Cortex of kidney (tissue), 1 donor: ENCODE measurements around the gene CASP2.

Experiments
- DNase-seq: peaks from one replicate; lab custom pipeline; 2025; lab: John Stamatoyannopoulos, UW

CASP2 gene

GRCh38 chr7:143334244-143334643 is 46.1 kb downstream of the CASP2 start:
- DNase-seq = no peak

- no peak for DNase-seq
Observed at GRCh38 chr7:143337216-143337615, 49.1 kb downstream of the CASP2 start.

GRCh38 chr7:143341842-143342241 is 53.7 kb downstream of the CASP2 start:
- DNase-seq = no peak

- DNase-seq = no peak
Observed at GRCh38 chr7:143343596-143343995, 55.4 kb downstream of the CASP2 start.

- DNase-seq = no peak
Observed at GRCh38 chr7:143345428-143345900, 57.3 kb downstream of the CASP2 start.

- no peak for DNase-seq
Observed at GRCh38 chr7:143346018-143346417, 57.9 kb downstream of the CASP2 start.

GRCh38 chr7:143347950-143348349 is 59.8 kb downstream of the CASP2 start:
- no peak for DNase-seq

GRCh38 chr7:143351060-143351459 is 62.9 kb downstream of the CASP2 start:
- DNase-seq = no peak

GRCh38 chr7:143351574-143351973 is 63.4 kb downstream of the CASP2 start:
- no peak for DNase-seq

- no peak for DNase-seq
Observed at GRCh38 chr7:143352531-143353002, 64.4 kb downstream of the CASP2 start.

- no peak for DNase-seq
Observed at GRCh38 chr7:143354376-143354775, 66.2 kb downstream of the CASP2 start.

GRCh38 chr7:143354965-143355364 is 66.8 kb downstream of the CASP2 start:
- no peak for DNase-seq

- no peak for DNase-seq
Observed at GRCh38 chr7:143355450-143356385, 67.6 kb downstream of the CASP2 start.

GRCh38 chr7:143356414-143357050 is 68.4 kb downstream of the CASP2 start:
- no peak for DNase-seq
